K562 (cell line): ENCODE data around the gene STX1A. TPM values are rescaled to one million over a fixed set of nuclear protein-coding genes. Genes with fewer than 3 reads are reported as not detected.
A peak's percentile ranks its signal among the peaks of the same experiment; 100 is the strongest.

Source experiments
- CBFA2T3 ChIP-seq: fragments of 450-650 bp; IDR thresholded peaks from 2 replicates; pipeline ENCODE4 v1.6.1; 2017
- CBX5 ChIP-seq: IDR thresholded peaks from 2 replicates; pipeline ENCODE4 v1.6.1; 2014; ENCODE audit warnings: low read depth, borderline replicate concordance
- CXXC5 ChIP-seq: fragments of 250-450 bp; sonication (Bioruptor Pico); IDR thresholded peaks from 2 replicates; pipeline ENCODE4 v1.8.0; 2022; ENCODE audit warnings: inconsistent platforms, mild to moderate bottlenecking, moderate library complexity
- DMBX1 ChIP-seq: fragments of 250-450 bp; sonication (Bioruptor Pico); IDR thresholded peaks from 2 replicates; pipeline ENCODE4 v1.8.0; 2022; ENCODE audit warnings: inconsistent platforms, mild to moderate bottlenecking, moderate library complexity, borderline replicate concordance
- EP300 ChIP-seq: IDR thresholded peaks from 2 replicates; pipeline ENCODE4 v1.6.1; 2012; ENCODE audit warnings: low read length, improper control_type of control experiment
- ETS2 ChIP-seq: IDR thresholded peaks from 2 replicates; pipeline ENCODE4 v1.6.1; 2016; ENCODE audit warnings: borderline replicate concordance, missing genetic modification characterization, mild to moderate bottlenecking, moderate library complexity, missing compliant biosample characterization; ENCODE audit not compliant: poor library complexity, severe bottlenecking
- FOXA1 ChIP-seq: fragments of 450-650 bp; IDR thresholded peaks from 2 replicates; pipeline ENCODE4 v1.6.1; 2016; ENCODE audit warnings: mild to moderate bottlenecking, borderline replicate concordance
- FOXA3 ChIP-seq, 2 experiments: fragments of 450-650 bp in 1 of 2; sonication (generic) in 1 of 2; formaldehyde crosslinking; IDR thresholded peaks in 1 of 2; conservative IDR thresholded peaks in 1 of 2; 2 replicates each; pipeline versions ENCODE4 v1.4.0 to v1.8.0; 2020 to 2022; ENCODE audit warnings: mild to moderate bottlenecking in 2 of 2, missing genetic modification reagents in 1 of 2
- GABPB2 ChIP-seq: fragments of 250-450 bp; sonication (Bioruptor Pico); conservative IDR thresholded peaks from 2 replicates; pipeline ENCODE4 v1.5.1; 2021; ENCODE audit warnings: mild to moderate bottlenecking
- HEY1 ChIP-seq: fragments of 250-450 bp; sonication (Bioruptor Pico); IDR thresholded peaks from 2 replicates; pipeline ENCODE4 v1.5.0; 2020; ENCODE audit warnings: mild to moderate bottlenecking, moderate library complexity, borderline replicate concordance
- HNRNPK ChIP-seq: fragments of 200-400 bp; formaldehyde crosslinking; IDR thresholded peaks from one replicate; pipeline ENCODE4 v1.6.1; 2018; ENCODE audit warnings: mild to moderate bottlenecking, low read depth, low read length; ENCODE audit not compliant: poor library complexity, severe bottlenecking
- MITF ChIP-seq: IDR thresholded peaks from 2 replicates; pipeline ENCODE4 v1.6.1; 2014; ENCODE audit warnings: antibody characterized with exemption
- MXI1 ChIP-seq: IDR thresholded peaks from 2 replicates; pipeline ENCODE4 v1.6.1; 2011; ENCODE audit warnings: low read depth, mild to moderate bottlenecking, improper control_type of control experiment, low read length
- NCOA2 ChIP-seq, 2 experiments: fragments of 450-650 bp; IDR thresholded peaks; 2 replicates each; pipeline ENCODE4 v1.6.1; 2018; ENCODE audit warnings: mild to moderate bottlenecking in 2 of 2, moderate library complexity in 1 of 2; ENCODE audit not compliant: partially characterized antibody in 2 of 2
- NRF1 ChIP-seq, 2 experiments: fragments of 450-650 bp; IDR thresholded peaks in 1 of 2; conservative IDR thresholded peaks in 1 of 2; 2 replicates each; pipeline ENCODE4 v1.6.1; 2014; ENCODE audit warnings: mild to moderate bottlenecking in 2 of 2
- PHTF2 ChIP-seq: fragments of 250-450 bp; sonication (Bioruptor Pico); IDR thresholded peaks from 2 replicates; pipeline ENCODE4 v1.5.0; 2021; ENCODE audit warnings: mild to moderate bottlenecking
- POLR2AphosphoS5 ChIP-seq: IDR thresholded peaks from 2 replicates; pipeline ENCODE4 v1.6.1; 2011; ENCODE audit warnings: mild to moderate bottlenecking, low read depth, low read length, moderate library complexity; ENCODE audit not compliant: control insufficient read depth, insufficient read depth
- RBM25 ChIP-seq: fragments of 200-400 bp; formaldehyde crosslinking; IDR thresholded peaks from 2 replicates; pipeline ENCODE4 v1.6.1; 2018; ENCODE audit warnings: low read length, low read depth, moderate library complexity; ENCODE audit not compliant: severe bottlenecking
- SREBF2 ChIP-seq: sonication (generic); formaldehyde crosslinking; IDR thresholded peaks from 2 replicates; pipeline ENCODE4 v1.4.0; 2020; ENCODE audit warnings: mild to moderate bottlenecking, missing genetic modification reagents
- ZKSCAN3 ChIP-seq: fragments of 250-450 bp; sonication (Bioruptor Pico); IDR thresholded peaks from 2 replicates; pipeline ENCODE4 v1.4.0; 2020
- ZNF3 ChIP-seq: fragments of 250-450 bp; sonication (Bioruptor Pico); IDR thresholded peaks from 2 replicates; pipeline ENCODE4 v1.5.0; 2021; ENCODE audit warnings: mild to moderate bottlenecking, moderate library complexity
- ZNF644 ChIP-seq: fragments of 200-800 bp; sonication (Bioruptor generic); IDR thresholded peaks from 2 replicates; pipeline ENCODE4 v1.6.1; 2016; ENCODE audit warnings: low read depth, missing genetic modification characterization, missing compliant biosample characterization
- ZNF655 ChIP-seq: fragments of 250-450 bp; sonication (Bioruptor Pico); IDR thresholded peaks from 2 replicates; pipeline ENCODE4 v1.5.0; 2021
- ZNF699 ChIP-seq: fragments of 250-450 bp; sonication (Bioruptor Pico); IDR thresholded peaks from 2 replicates; pipeline ENCODE4 v1.8.0; 2021; ENCODE audit warnings: mild to moderate bottlenecking, moderate library complexity; ENCODE audit not compliant: insufficient replicate concordance
- ZNF717 ChIP-seq: fragments of 250-450 bp; sonication (Bioruptor Pico); IDR thresholded peaks from 2 replicates; pipeline ENCODE4 v1.5.0; 2021
- ZNF79 ChIP-seq: fragments of 250-450 bp; sonication (Bioruptor Pico); IDR thresholded peaks from 2 replicates; pipeline ENCODE4 v1.4.0; 2020; ENCODE audit warnings: low read depth, mild to moderate bottlenecking, moderate library complexity
- polyA plus RNA-seq, 8 experiments: library from polyadenylated mRNA; depleted of rRNA in 4 of 8; stranded (reverse) in 5 of 8; unstranded in 3 of 8; fragments of >200 nt; fragmentation: Nextera tagmentation in 2 of 8; fragmentation: Illumina TruSeq in 1 of 8; extraction: Ambion mirVana in 2 of 8; extraction: Trizol in 1 of 8; gene quantifications; 2 replicates each; pipeline versions ENCODE4 v1.2.1 to v1.2.3, GENCODE V29; 2011 to 2014; ENCODE audit warnings: inconsistent platforms in 1 of 8, missing spikeins in 1 of 8
- total RNA-seq, 7 experiments: library from RNA; depleted of rRNA in 6 of 7; stranded (reverse); fragments of >200 nt in 6 of 7; fragmentation: Illumina TruSeq in 2 of 7; extraction: Trizol in 2 of 7; gene quantifications; 2 replicates each; pipeline versions ENCODE4 v1.2.1 to v1.2.3, GENCODE V29; 2011 to 2021; ENCODE audit warnings: low replicate concordance in 1 of 7

The STX1A gene
- total and polyA plus RNA-seq, 9 of the 15 experiments (the other 6 are each of a cell fraction or from before 2014, with no cell fraction given), result 0.04 to 15.1 (median 6.3) TPM

- no peak for TF ChIP-seq ZNF3
- no peak for TF ChIP-seq FOXA1
- TF ChIP-seq NRF1 (conservative IDR thresholded peaks at IDR 0.05 in 1 of 2, IDR thresholded peaks at IDR 0.05 in 1 of 2), result peak; percentile 45 to 56; a peak in 3 of 4 replicates
- TF ChIP-seq SREBF2 (CRISPR knock-in tag), result no peak
- no peak for TF ChIP-seq ZNF79
- no peak for TF ChIP-seq PHTF2
- peak; percentile 93 for TF ChIP-seq POLR2AphosphoS5
- TF ChIP-seq MITF, result peak; percentile 40; the same call in 1 of the 2 replicates
- TF ChIP-seq ZKSCAN3, result no peak
- peak; percentile 91; the same call in 1 of the 2 replicates for TF ChIP-seq DMBX1
- TF ChIP-seq MXI1, result no peak; the same call in 1 of the 2 replicates
- TF ChIP-seq CXXC5 (CRISPR knock-in tag), result peak; percentile 82
- no peak for TF ChIP-seq HNRNPK
- no peak for TF ChIP-seq CBX5
- peak; percentile 93 to 99 for TF ChIP-seq FOXA3 (CRISPR knock-in tag; conservative IDR thresholded peaks at IDR 0.05 in 1 of 2, IDR thresholded peaks at IDR 0.05 in 1 of 2)
- no peak for TF ChIP-seq ZNF644
- no peak for TF ChIP-seq ZNF655
- TF ChIP-seq EP300, result peak; percentile 86
- no peak for TF ChIP-seq NCOA2 (IDR thresholded peaks at IDR 0.05; ENCODE audit: partially characterized antibody in 2 of 2)
- peak; percentile 98 for TF ChIP-seq CBFA2T3
- no peak for TF ChIP-seq ZNF699
- TF ChIP-seq RBM25, result no peak
- TF ChIP-seq ETS2 (tag), result no peak
- no peak for TF ChIP-seq HEY1 (CRISPR knock-in tag)
- no peak for TF ChIP-seq GABPB2 (CRISPR knock-in tag)
- TF ChIP-seq ZNF717 (CRISPR knock-in tag), result no peak
Measured at GRCh38 chr7:73715648-73716317, 3.7 kb downstream of the STX1A start (continued).
